ENCODE measurements around the gene GMDS. TPM values are rescaled to one million over a fixed set of nuclear protein-coding genes. Genes with fewer than 3 reads are reported as not detected.

The GMDS gene
- total and polyA plus RNA-seq, 2 of the 4 experiments (the other 2 are of a cell fraction) = 7.3 to 21.9 TPM

DNA sequence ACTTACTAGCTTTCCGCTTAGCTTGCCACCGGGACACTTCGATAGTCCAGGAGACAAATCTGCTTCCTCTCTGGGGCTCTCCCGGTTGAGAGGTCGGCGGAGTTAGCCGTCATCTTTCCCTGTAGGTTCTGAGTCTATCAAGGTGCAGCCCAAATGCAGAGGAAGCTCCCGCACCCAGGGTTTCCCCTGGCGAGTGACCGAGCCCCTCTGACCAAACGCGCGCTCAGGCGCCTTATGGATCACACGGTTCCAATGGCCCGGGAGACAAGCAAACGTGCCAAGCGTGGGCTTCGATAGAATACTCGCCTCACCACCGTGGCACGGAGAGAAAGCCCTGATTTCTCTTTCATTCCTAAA lies 651.5 kb downstream of the GMDS start:
- Histone ChIP-seq H3K4me2 (ENCODE audit: low read depth, low read length) (no peak overlapping the region), H3K27me3 (ENCODE audit: control insufficient read depth, insufficient read depth, low read length) (peaks cover 28% of the 10 kb centered on the region), H4K20me1 (ENCODE audit: insufficient read depth, low read length) (no peaks in the 10 kb centered on the region), H3K9ac (ENCODE audit: low read depth, low read length) (no peak overlapping the region), H2AK9ac (replicated peaks; ENCODE audit: low read depth, low read length, poor library complexity) (no peak overlapping the region), H3K4me3 (ENCODE audit: insufficient read depth, low read depth, low read length) (no peak overlapping the region), H3K14ac (replicated peaks; ENCODE audit: low read depth, low read length) (no peak overlapping the region), H3K79me1 (ENCODE audit: low read depth in 1 of 2, low read length in 2 of 2) (no peaks in the 10 kb centered on the region), H3K23ac (ENCODE audit: low read depth, low read length) (no peak overlapping the region), H4K5ac (ENCODE audit: low read depth, low read length) (no peak overlapping the region), H2BK20ac (ENCODE audit: low read depth, low read length) (no peak overlapping the region), H3K18ac (ENCODE audit: low read depth, low read length) (no peak overlapping the region), H3K9me1 (ENCODE audit: insufficient read depth, low read length) (no peaks in the 10 kb centered on the region), H3K4ac (ENCODE audit: low read depth, low read length) (no peak overlapping the region), H4K91ac (ENCODE audit: insufficient read depth, low read depth, low read length) (no peak overlapping the region), H2AFZ (replicated peaks; ENCODE audit: low read length, poor library complexity) (no peak overlapping the region), H3K4me1 (ENCODE audit: control insufficient read depth, insufficient read depth, low read length) (peaks cover 11% of the 10 kb centered on the region), H3K9me3 (ENCODE audit: control insufficient read depth, insufficient read depth, low read length) (peaks cover 3% of the 10 kb centered on the region), H4K8ac (ENCODE audit: low read depth in 2 of 2, low read length in 2 of 2) (no peak overlapping the region), H2BK5ac (ENCODE audit: low read depth, low read length, poor library complexity, severe bottlenecking) (no peak overlapping the region), H2AK5ac (ENCODE audit: low read depth, low read length) (no peak overlapping the region), H3K36me3 (ENCODE audit: control insufficient read depth, insufficient read depth, low read length) (no peaks in the 10 kb centered on the region), H2BK15ac (ENCODE audit: low read depth, low read length) (no peak overlapping the region), H2BK120ac (ENCODE audit: low read depth, low read length) (no peak overlapping the region), H3K27ac (ENCODE audit: insufficient read depth, low read length) (no peak overlapping the region), H3K56ac (ENCODE audit: extremely low read depth, insufficient read depth, low read length) (no peak overlapping the region)
- ChIA-PET CTCF (no interaction called here), POLR2A (ENCODE audit: unreplicated experiment) (no interaction called here)
- dilution Hi-C loops (cut with HindIII; ENCODE audit: low sequenced_read_pairs, unreplicated experiment) = no loop called here
- ATAC-seq (ENCODE audit: low read depth) (no peak), DNase-seq (no peak)
- in situ Hi-C loops (cut with MboI; ENCODE audit: low sequenced_read_pairs) = loop anchor here (5.0 to 10.0 kb wide), 4 partner anchors 511 to 1161 kb away; partner anchors contain the start of gene MYLK4
- intact Hi-C loops (cut with micrococcal nuclease) = no loop called here
- TF ChIP-seq MAFK (IDR thresholded peaks at IDR 0.05; ENCODE audit: low read depth, low read length) (no peak), RAD21 (IDR thresholded peaks at IDR 0.05; ENCODE audit: low read length) (no peak), MXI1 (IDR thresholded peaks at IDR 0.05; ENCODE audit: borderline replicate concordance, low read depth, low read length) (no peak), RCOR1 (IDR thresholded peaks at IDR 0.05; ENCODE audit: insufficient replicate concordance, low read length) (no peak), CEBPB (IDR thresholded peaks at IDR 0.05; ENCODE audit: low read depth, low read length) (no peak), NFE2L2 (IDR thresholded peaks at IDR 0.05; ENCODE audit: low read depth, low read length) (no peak), FOS (IDR thresholded peaks at IDR 0.05; ENCODE audit: low read depth, low read length) (no peak), POLR2A (IDR thresholded peaks at IDR 0.05; ENCODE audit: low read depth, low read length) (no peak), BHLHE40 (IDR thresholded peaks at IDR 0.05; ENCODE audit: low read depth, low read length) (no peak), SMC3 (IDR thresholded peaks at IDR 0.05; ENCODE audit: low read depth, low read length) (no peak), CHD1 (IDR thresholded peaks at IDR 0.05; ENCODE audit: low read depth, low read length) (no peak), MAZ (IDR thresholded peaks at IDR 0.05; ENCODE audit: borderline replicate concordance, low read depth, low read length) (no peak)
- TF ChIP-seq, protein P1, sequence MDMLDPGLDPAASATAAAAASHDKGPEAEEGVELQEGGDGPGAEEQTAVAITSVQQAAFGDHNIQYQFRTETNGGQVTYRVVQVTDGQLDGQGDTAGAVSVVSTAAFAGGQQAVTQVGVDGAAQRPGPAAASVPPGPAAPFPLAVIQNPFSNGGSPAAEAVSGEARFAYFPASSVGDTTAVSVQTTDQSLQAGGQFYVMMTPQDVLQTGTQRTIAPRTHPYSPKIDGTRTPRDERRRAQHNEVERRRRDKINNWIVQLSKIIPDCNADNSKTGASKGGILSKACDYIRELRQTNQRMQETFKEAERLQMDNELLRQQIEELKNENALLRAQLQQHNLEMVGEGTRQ (IDR thresholded peaks at IDR 0.05; ENCODE audit: low read depth, low read length) = no peak
- TF ChIP-seq, protein P2, sequence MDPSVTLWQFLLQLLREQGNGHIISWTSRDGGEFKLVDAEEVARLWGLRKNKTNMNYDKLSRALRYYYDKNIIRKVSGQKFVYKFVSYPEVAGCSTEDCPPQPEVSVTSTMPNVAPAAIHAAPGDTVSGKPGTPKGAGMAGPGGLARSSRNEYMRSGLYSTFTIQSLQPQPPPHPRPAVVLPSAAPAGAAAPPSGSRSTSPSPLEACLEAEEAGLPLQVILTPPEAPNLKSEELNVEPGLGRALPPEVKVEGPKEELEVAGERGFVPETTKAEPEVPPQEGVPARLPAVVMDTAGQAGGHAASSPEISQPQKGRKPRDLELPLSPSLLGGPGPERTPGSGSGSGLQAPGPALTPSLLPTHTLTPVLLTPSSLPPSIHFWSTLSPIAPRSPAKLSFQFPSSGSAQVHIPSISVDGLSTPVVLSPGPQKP (IDR thresholded peaks at IDR 0.05; ENCODE audit: borderline replicate concordance, low read depth, low read length) = no peak
- TF ChIP-seq, protein P3, sequence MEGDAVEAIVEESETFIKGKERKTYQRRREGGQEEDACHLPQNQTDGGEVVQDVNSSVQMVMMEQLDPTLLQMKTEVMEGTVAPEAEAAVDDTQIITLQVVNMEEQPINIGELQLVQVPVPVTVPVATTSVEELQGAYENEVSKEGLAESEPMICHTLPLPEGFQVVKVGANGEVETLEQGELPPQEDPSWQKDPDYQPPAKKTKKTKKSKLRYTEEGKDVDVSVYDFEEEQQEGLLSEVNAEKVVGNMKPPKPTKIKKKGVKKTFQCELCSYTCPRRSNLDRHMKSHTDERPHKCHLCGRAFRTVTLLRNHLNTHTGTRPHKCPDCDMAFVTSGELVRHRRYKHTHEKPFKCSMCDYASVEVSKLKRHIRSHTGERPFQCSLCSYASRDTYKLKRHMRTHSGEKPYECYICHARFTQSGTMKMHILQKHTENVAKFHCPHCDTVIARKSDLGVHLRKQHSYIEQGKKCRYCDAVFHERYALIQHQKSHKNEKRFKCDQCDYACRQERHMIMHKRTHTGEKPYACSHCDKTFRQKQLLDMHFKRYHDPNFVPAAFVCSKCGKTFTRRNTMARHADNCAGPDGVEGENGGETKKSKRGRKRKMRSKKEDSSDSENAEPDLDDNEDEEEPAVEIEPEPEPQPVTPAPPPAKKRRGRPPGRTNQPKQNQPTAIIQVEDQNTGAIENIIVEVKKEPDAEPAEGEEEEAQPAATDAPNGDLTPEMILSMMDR (conservative IDR thresholded peaks at IDR 0.05; ENCODE audit: low read depth, low read length) = no peak
- 87% methylated on average over 13 of the region's 22 CpGs; no CpG with 5 or more reads in 1 of the 2 experiments for WGBS, 2 experiments (ENCODE audit: extremely low coverage in 2 of 2, insufficient read length in 1 of 2)
- no TSS peak for BruUV-seq (replicated peaks)
